Natural killer cell treated with Interleukin-12 subunit alpha and Interleukin-12 subunit beta and Interleukin-15 and Interleukin-18, amount 100 ng/mL, for 72 hours (primary cell): Measurements from ENCODE around the gene TAGAP. TPM values are rescaled to one million over a fixed set of nuclear protein-coding genes. Genes with fewer than 3 reads are reported as not detected.
"Not testable (repeated sequence)": the region's sequence is repeated elsewhere in the genome, so short reads cannot be mapped to it uniquely, and the experiment has no call there.

Source experiments
- ATAC-seq, 2 donors: fragments of 150-1000 bp; cut with Tn5 transposase in 1 of 2; sonication (Bioruptor Pico), chemical (Tn5 transposase) in 1 of 2; 2 replicates each; pipeline ENCODE4 v1.10.0; 2021
- DNase-seq: peaks from one replicate; pipeline ENCODE4 v3.0.0; 2022; ENCODE audit warnings: low spot score
- H3K27ac Mint-ChIP-seq, 2 donors: 1 replicate in 1 of 2; 2 replicates in 1 of 2; pipeline ENCODE4 v1.8.0; 2022; ENCODE audit warnings: mixed read lengths in 2 of 2, mild to moderate bottlenecking in 1 of 2, moderate library complexity in 1 of 2
- H3K27me3 Mint-ChIP-seq, 2 donors: 1 replicate in 1 of 2; 2 replicates in 1 of 2; pipeline ENCODE4 v1.8.0; 2022; ENCODE audit warnings: mixed read lengths in 2 of 2
- H3K36me3 Mint-ChIP-seq: one replicate; pipeline ENCODE4 v1.8.0; 2022; ENCODE audit warnings: mixed read lengths
- H3K4me1 Mint-ChIP-seq, 2 donors: 1 replicate in 1 of 2; 2 replicates in 1 of 2; pipeline ENCODE4 v1.8.0; 2022; ENCODE audit warnings: low read depth in 2 of 2, mixed read lengths in 2 of 2, mild to moderate bottlenecking in 1 of 2
- H3K4me3 Mint-ChIP-seq: one replicate; pipeline ENCODE4 v1.8.0; 2022; ENCODE audit warnings: mixed read lengths
- H3K9me3 Mint-ChIP-seq: 2 replicates; pipeline ENCODE4 v1.8.0; 2022; ENCODE audit warnings: mixed read lengths
- total RNA-seq, 2 donors: library from RNA; stranded (reverse); gene quantifications; one replicate each; pipeline ENCODE4 v1.2.3, GENCODE V29; 2022

The TAGAP gene
- total RNA-seq, 2 donors from 2014 or later = 39.6 to 46.8 TPM

- H3K36me3 Mint-ChIP-seq = no peaks in the 10 kb centered on the region
- no peaks in the 10 kb centered on the region for H3K27me3 Mint-ChIP-seq
- ATAC-seq (no peak), DNase-seq (no peak)
- no peaks in the 10 kb centered on the region for H3K9me3 Mint-ChIP-seq
- peaks cover 15 to 24% of the 10 kb centered on the region in 2 donors for H3K4me1 Mint-ChIP-seq
- H3K4me3 Mint-ChIP-seq = no peak overlapping the region
- H3K27ac Mint-ChIP-seq = no peak overlapping the region
Measured at GRCh38 chr6:159005436-159005835, 39.4 kb downstream of the TAGAP start.

DNA sequence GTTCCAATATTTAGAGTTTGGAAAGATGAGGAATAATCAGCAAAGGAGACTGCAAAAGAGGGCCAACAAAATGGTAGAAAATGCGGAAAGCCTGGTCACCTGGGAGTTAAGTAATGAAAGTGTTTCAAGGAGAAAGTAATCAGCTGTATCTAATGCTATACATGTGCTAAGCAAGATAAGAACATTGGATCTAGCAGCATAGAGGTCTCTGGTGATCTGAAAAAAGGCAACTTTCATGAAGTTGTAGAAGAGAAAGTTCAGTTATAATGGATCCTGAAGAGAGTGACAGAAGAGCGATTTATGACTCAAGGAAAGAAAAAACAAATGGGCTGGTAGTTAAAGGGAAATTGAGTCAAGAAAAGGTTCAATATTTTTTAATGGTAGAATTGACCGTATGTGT is 40.2 kb downstream of the TAGAP start:
- H3K27ac Mint-ChIP-seq = no peak overlapping the region
- no peaks in the 10 kb centered on the region for H3K9me3 Mint-ChIP-seq
- H3K4me3 Mint-ChIP-seq = no peak overlapping the region
- H3K27me3 Mint-ChIP-seq = no peaks in the 10 kb centered on the region
- ATAC-seq (no peak), DNase-seq (no peak)
- H3K4me1 Mint-ChIP-seq = peaks cover 15 to 20% of the 10 kb centered on the region in 2 donors
- H3K36me3 Mint-ChIP-seq = no peaks in the 10 kb centered on the region

DNA sequence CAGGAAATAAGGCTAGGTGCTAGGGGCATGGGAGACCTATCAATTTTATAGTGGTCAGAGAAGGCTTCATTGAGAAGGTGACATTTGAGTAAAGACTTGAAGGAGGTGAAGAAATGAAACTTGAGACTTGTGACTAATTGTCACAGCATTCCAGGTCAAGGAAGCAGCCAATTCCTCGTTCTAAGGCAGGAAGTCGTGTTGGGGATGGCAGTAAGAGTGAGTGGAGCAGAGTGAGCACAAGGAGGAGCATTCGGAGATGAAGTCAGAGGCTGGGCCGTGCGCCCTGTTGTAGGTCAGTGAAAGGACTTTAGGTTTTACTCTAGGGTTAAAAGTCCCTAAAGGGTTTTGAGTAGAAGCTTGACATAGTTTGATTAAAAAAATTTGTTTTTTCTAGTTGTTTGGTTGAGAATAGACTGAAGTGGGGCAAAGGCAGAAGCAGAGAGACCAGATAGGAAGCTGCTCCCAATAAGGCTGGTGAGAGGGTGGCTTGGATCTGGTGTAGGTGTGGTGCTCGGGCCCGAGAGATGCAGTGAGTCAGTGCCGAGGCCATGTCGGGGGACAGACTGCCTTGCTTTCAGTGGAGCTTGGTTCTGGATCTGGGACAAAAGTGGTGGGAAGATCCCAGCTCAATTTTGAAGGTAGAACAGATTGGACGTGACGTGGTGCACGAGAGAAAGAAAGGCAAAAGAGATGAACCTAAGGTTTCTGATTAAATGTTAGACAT is 42.2 kb downstream of the TAGAP start:
- Mint-ChIP-seq H3K4me3 (no peak overlapping the region), H3K9me3 (no peaks in the 10 kb centered on the region), H3K27me3 (no peaks in the 10 kb centered on the region), H3K4me1 (peaks cover 14 to 18% of the 10 kb centered on the region in 2 donors), H3K36me3 (no peaks in the 10 kb centered on the region), H3K27ac (peak overlapping the region in 1 of 2 donors; percentile 2)
- DNase-seq (no peak), ATAC-seq (no peak)

DNA sequence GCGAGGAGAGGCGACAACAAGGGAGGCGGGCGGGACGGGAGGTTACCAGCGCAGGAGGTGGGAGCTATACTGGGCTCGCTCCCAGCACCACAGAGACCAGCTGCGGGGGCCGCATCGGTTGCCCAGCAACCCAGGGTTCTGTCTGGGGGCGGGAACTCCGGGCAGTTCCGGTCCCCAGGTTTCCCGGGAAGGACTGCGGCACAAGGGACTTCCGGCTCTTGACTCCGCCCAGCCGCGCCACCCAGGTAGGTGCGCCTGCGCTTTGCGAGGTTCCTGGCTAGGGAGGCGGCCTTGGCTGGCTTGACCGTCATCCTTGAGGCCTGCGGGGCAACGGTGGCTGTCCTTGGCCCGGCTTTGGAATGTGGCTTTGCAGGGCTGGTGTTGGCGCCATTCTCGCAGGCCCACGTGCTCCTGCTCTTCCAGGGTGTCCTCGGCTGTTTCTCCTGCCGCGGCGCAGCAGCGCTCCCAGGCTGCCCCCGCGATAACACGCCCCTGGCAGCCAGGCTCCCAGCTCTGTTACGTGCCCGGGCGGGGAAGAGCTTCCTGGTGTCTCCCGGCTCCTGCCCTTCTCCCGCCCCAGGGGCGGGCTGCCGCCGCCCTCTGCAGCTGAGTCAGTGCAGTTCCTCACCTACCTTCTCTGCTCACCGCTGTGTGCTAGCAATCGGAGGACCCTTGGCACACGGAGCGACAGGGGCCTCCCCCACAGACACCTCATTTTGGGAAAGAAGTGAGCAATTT is 45.0 kb downstream of the TAGAP start, which contains the start of gene RSPH3:
Gene RSPH3, minus strand, starts transcription at position 537 of the 738 bp plus-strand sequence. CDS start 652 bp downstream, outside the sequence.
- Mint-ChIP-seq H3K4me3 (peak within 1 kb of the TSS; percentile 97), H3K4me1 (peaks cover 24 to 39% of the 10 kb centered on the region in 2 donors), H3K36me3 (no peaks in the 10 kb centered on the region), H3K27me3 (no peaks in the 10 kb centered on the region), H3K9me3 (no peaks in the 10 kb centered on the region), H3K27ac (peak within 1 kb of the TSS; percentile 75 to 84)
- ATAC-seq (peak; percentile 93 to 95), DNase-seq (peak; percentile 95)

GRCh38 chr6:158999154-158999665 is 45.6 kb downstream of the TAGAP start:
- H3K27me3 Mint-ChIP-seq = no peaks in the 10 kb centered on the region
- no peaks in the 10 kb centered on the region for H3K9me3 Mint-ChIP-seq
- peaks cover 26 to 41% of the 10 kb centered on the region in 2 donors for H3K4me1 Mint-ChIP-seq
- H3K4me3 Mint-ChIP-seq = peak overlapping the region; percentile 97
- peak overlapping the region; percentile 75 to 84 for H3K27ac Mint-ChIP-seq
- no peaks in the 10 kb centered on the region for H3K36me3 Mint-ChIP-seq
- ATAC-seq (peak; percentile 48 to 57), DNase-seq (peak; percentile 61)

DNA sequence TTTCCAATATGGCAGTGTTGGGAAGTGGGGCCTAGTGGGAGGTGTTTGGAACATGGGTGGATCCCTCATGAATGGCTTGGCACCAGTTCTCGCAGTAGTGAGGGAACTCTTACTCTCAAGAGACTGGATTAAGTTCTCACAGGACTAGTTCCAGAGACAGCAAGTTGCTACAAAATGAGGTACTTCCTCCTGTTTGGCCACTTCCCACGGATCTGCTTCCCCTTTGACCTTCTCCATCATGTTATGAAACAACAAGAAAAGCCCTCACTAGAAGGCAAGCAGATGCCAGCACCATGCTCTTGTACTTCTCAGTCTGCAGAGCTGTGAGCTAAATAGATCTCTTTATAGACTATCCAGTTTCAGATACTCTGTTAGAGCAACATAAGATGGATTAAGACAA is 47.9 kb downstream of the TAGAP start:
- H3K9me3 Mint-ChIP-seq = no peaks in the 10 kb centered on the region
- no peak for DNase-seq
- peak overlapping the region in 1 of 2 donors; percentile 43 for H3K27ac Mint-ChIP-seq
- H3K4me1 Mint-ChIP-seq = peaks cover 30 to 46% of the 10 kb centered on the region in 2 donors
- no peak for ATAC-seq
- no peak overlapping the region for H3K4me3 Mint-ChIP-seq
- no peaks in the 10 kb centered on the region for H3K27me3 Mint-ChIP-seq
- H3K36me3 Mint-ChIP-seq = no peaks in the 10 kb centered on the region

GRCh38 chr6:158993639-158994038 is 51.2 kb downstream of the TAGAP start:
- H3K9me3 Mint-ChIP-seq = no peaks in the 10 kb centered on the region
- peak overlapping the region; percentile 55 for H3K4me3 Mint-ChIP-seq
- DNase-seq = no peak
- H3K27me3 Mint-ChIP-seq = no peaks in the 10 kb centered on the region
- peaks cover 24 to 36% of the 10 kb centered on the region in 2 donors for H3K4me1 Mint-ChIP-seq
- peak overlapping the region; percentile 41 to 51 for H3K27ac Mint-ChIP-seq
- peaks cover 5% of the 10 kb centered on the region for H3K36me3 Mint-ChIP-seq
- peak in 1 of 2 donors; percentile 50 for ATAC-seq

DNA sequence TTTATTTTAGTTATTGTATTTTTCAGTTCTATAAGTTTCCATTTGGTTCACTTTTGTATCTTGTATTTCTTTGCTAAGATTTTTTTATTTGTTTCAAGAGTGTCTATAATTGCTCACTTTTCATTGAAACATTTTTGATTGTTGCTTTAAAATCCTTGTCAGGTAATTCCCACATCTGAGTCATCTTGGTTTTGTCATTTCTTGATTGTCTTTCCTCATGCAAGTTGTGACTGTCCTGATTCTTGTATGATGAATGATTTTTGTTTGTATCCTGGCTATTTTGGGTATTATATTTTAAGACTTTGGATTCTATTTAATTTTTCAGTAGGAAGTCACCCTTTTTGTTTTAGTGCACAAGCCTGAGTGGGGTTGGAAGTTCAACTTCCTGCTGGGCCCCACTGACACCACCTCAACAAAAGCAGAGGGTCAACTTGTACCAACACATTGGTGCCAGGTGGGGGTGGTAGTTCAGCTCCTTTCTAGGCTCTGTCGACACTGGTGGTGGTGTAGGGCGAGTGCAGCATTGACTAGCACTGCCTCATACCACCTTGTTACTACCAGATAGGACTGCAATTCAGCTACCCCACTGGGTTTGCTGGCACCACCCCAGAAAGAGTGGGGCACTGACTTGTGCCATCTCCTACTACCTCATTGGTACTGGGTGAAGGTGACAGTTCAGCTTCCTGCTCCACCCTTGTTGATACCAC is 53.6 kb downstream of the TAGAP start:
- no peaks in the 10 kb centered on the region for H3K27me3 Mint-ChIP-seq
- H3K4me3 Mint-ChIP-seq = no peak overlapping the region
- H3K36me3 Mint-ChIP-seq = peaks cover 11% of the 10 kb centered on the region
- DNase-seq (no peak), ATAC-seq (peak in 1 of 2 donors; percentile 29)
- H3K9me3 Mint-ChIP-seq = peaks cover 5% of the 10 kb centered on the region
- H3K27ac Mint-ChIP-seq = peak overlapping the region in 1 of 2 donors; percentile 9
- H3K4me1 Mint-ChIP-seq = peaks cover 21 to 33% of the 10 kb centered on the region in 2 donors

DNA sequence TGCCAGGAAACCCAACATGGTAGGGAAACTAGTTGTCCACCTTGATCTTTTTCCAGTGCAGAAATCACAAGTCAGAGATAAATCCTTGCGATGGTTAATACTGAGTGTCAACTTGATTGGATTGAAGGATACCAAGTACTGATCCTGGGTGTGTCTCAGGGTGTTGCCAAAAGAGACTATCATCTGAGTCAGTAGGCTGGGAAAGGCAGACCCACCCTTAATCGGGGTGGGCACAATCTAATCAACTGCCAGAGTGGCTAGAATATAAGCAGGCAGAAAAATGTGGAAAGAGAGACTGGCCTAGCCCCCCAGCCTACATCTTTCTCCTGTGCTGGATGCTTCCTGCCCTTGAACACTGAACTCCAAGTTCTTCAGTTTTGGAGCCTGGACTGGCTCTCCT is 55.1 kb downstream of the TAGAP start:
- Mint-ChIP-seq H3K4me1 (peaks cover 10 to 19% of the 10 kb centered on the region in 2 donors), H3K36me3 (peaks cover 11% of the 10 kb centered on the region)
- H3K9me3 Mint-ChIP-seq, DNase-seq, ATAC-seq, H3K27ac Mint-ChIP-seq, H3K27me3 Mint-ChIP-seq, H3K4me3 Mint-ChIP-seq: not testable (repeated sequence)

DNA sequence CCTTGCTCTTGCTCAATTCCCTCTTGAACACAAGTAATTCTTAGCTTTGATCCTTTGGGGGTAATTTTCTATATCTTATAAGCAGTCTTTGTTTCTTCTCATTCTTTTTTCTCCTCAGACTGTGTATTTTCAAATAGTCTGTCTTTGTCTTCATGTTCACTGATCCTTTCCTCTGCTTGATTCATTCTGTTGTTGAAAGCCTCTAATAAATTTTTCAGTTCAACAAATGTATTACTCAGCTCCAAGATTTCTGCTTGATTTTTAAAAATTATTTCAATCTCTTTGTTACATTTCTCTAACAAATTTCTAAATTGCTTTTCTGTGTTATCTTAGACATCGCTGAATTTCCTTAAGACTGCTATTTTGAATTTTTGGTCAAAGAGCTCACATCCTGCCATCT is 56.3 kb downstream of the TAGAP start:
- no peak for ATAC-seq
- H3K9me3 Mint-ChIP-seq = peaks cover 5% of the 10 kb centered on the region
- peaks cover 8 to 15% of the 10 kb centered on the region in 2 donors for H3K4me1 Mint-ChIP-seq
- no peaks in the 10 kb centered on the region for H3K27me3 Mint-ChIP-seq
- H3K4me3 Mint-ChIP-seq = no peak overlapping the region
- peaks cover 11% of the 10 kb centered on the region for H3K36me3 Mint-ChIP-seq
- no peak for DNase-seq
- H3K27ac Mint-ChIP-seq = no peak overlapping the region

DNA sequence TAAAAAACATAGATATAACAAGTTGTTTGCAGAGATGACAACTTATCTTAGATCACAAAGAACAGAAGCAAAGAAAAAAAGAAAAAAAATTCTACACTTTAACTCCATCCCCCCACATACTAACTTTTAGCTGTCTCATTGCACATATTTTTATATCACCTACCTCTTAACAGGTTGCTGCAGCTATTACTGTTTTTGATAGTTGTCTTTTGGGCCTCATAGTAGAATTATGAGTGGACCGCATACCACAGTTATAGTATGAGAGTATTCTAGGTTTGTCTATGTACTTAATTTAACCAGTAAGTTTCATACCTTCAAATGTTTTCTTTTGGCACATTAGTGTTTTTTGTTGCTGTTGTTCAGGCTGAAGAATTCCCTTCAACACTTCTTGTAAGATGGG is 57.1 kb downstream of the TAGAP start:
- Mint-ChIP-seq H3K9me3 (peaks cover 5% of the 10 kb centered on the region), H3K27ac (no peak overlapping the region), H3K27me3 (no peaks in the 10 kb centered on the region), H3K4me1 (peaks cover 6 to 13% of the 10 kb centered on the region in 2 donors), H3K36me3 (peaks cover 11% of the 10 kb centered on the region), H3K4me3 (no peak overlapping the region)
- peak in 1 of 2 donors; percentile 74 for ATAC-seq
- no peak for DNase-seq
